ENCODE data around the gene BNIP2. TPM values are rescaled to one million over a fixed set of nuclear protein-coding genes. Genes with fewer than 3 reads are reported as not detected.
"Not testable (repeated sequence)": the region's sequence is repeated elsewhere in the genome, so short reads cannot be mapped to it uniquely, and the experiment has no call there.

The BNIP2 gene
- 87.4 TPM for total RNA-seq
- long read RNA-seq, full-length matches to known transcripts = 6 of 140 reads
- long read RNA-seq, partial matches to known transcripts = 25 of 140 reads
- long read RNA-seq, other reads (novel, unspliced or antisense) = 109 of 140 reads

GRCh38 chr15:59688782-59689625 is at the start of gene BNIP2:
BNIP2 (minus strand) TSS chr15:59689320; CDS start chr15:59682457, 6,863 bp downstream.
- peak; percentile 99 for DNase-seq (ENCODE audit: low spot score)
- intact Hi-C loops (cut with DNase I) = loop anchor here (1.0 kb wide), 1 partner anchor 32 kb away; the partner anchor contains the start of gene GTF2A2

GRCh38 chr15:59738676-59739075 is 49.6 kb upstream of the BNIP2 start:
- no peak for DNase-seq (ENCODE audit: low spot score)
- intact Hi-C loops (cut with DNase I) = no loop called here

- intact Hi-C loops (cut with DNase I) = no loop called here
- no peak for DNase-seq (ENCODE audit: low spot score)
Observed at GRCh38 chr15:59736181-59736580, 47.1 kb upstream of the BNIP2 start.

- no peak for DNase-seq (ENCODE audit: low spot score)
- intact Hi-C loops (cut with DNase I) = loop anchor here (10.0 kb wide), 1 partner anchor 600 kb away; no protein-coding TSS in a partner anchor
Observed at GRCh38 chr15:59725151-59725486, 36.0 kb upstream of the BNIP2 start.

GRCh38 chr15:59723687-59724346 is 34.7 kb upstream of the BNIP2 start:
- intact Hi-C loops (cut with DNase I) = loop anchor here (10.0 kb wide), 1 partner anchor 601 kb away; no protein-coding TSS in a partner anchor
- no peak for DNase-seq (ENCODE audit: low spot score)

- DNase-seq (ENCODE audit: low spot score) = no peak
- intact Hi-C loops (cut with DNase I) = loop anchor here (10.0 kb wide), 1 partner anchor 602 kb away; no protein-coding TSS in a partner anchor
Observed at GRCh38 chr15:59722476-59722875, 33.4 kb upstream of the BNIP2 start.

GRCh38 chr15:59722037-59722436 is 32.9 kb upstream of the BNIP2 start:
- intact Hi-C loops (cut with DNase I) = loop anchor here (10.0 kb wide), 1 partner anchor 603 kb away; no protein-coding TSS in a partner anchor

GRCh38 chr15:59721411-59721810 is 32.3 kb upstream of the BNIP2 start:
- DNase-seq (ENCODE audit: low spot score) = no peak
- intact Hi-C loops (cut with DNase I) = loop anchor here (10.0 kb wide), 1 partner anchor 603 kb away; no protein-coding TSS in a partner anchor

More at GRCh38 chr15:59722037-59722436, 32.9 kb upstream of the BNIP2 start:
- no peak for DNase-seq (ENCODE audit: low spot score)

GRCh38 chr15:59713177-59713576 is 24.1 kb upstream of the BNIP2 start:
- no peak for DNase-seq (ENCODE audit: low spot score)
- intact Hi-C loops (cut with DNase I) = no loop called here

GRCh38 chr15:59711451-59712243 is 22.5 kb upstream of the BNIP2 start:
- intact Hi-C loops (cut with DNase I) = no loop called here
- DNase-seq (ENCODE audit: low spot score) = no peak

- no peak for DNase-seq (ENCODE audit: low spot score)
- intact Hi-C loops (cut with DNase I) = no loop called here
Observed at GRCh38 chr15:59707619-59708018, 18.5 kb upstream of the BNIP2 start.

GRCh38 chr15:59703979-59704796 is 15.1 kb upstream of the BNIP2 start:
- DNase-seq (ENCODE audit: low spot score) = no peak
- intact Hi-C loops (cut with DNase I) = no loop called here

- DNase-seq (ENCODE audit: low spot score) = no peak
Observed at GRCh38 chr15:59702351-59702750, 13.2 kb upstream of the BNIP2 start.

GRCh38 chr15:59701880-59702279 is 12.8 kb upstream of the BNIP2 start:
- intact Hi-C loops (cut with DNase I) = no loop called here
- no peak for DNase-seq (ENCODE audit: low spot score)

More at GRCh38 chr15:59702351-59702750, 13.2 kb upstream of the BNIP2 start:
- intact Hi-C loops (cut with DNase I) = no loop called here

- intact Hi-C loops (cut with DNase I) = no loop called here
Observed at GRCh38 chr15:59699810-59700431, 10.8 kb upstream of the BNIP2 start.

GRCh38 chr15:59698065-59698464 is 8.9 kb upstream of the BNIP2 start:
- DNase-seq (ENCODE audit: low spot score); intact Hi-C loops (cut with DNase I): not testable (repeated sequence)

More at GRCh38 chr15:59699810-59700431, 10.8 kb upstream of the BNIP2 start:
- DNase-seq (ENCODE audit: low spot score) = no peak

- intact Hi-C loops (cut with DNase I) = no loop called here
- no peak for DNase-seq (ENCODE audit: low spot score)
Observed at GRCh38 chr15:59696332-59696731, 7.2 kb upstream of the BNIP2 start.

- no peak for DNase-seq (ENCODE audit: low spot score)
- intact Hi-C loops (cut with DNase I) = loop anchor here (5.0 kb wide), 1 partner anchor 633 kb away; no protein-coding TSS in a partner anchor
Observed at GRCh38 chr15:59694779-59695178, 5.7 kb upstream of the BNIP2 start.

Data from cardiac septum (tissue), 1 donor.